PC-3 (cell line): ENCODE data around the gene DYDC2.

Experiments
- EZH2 ChIP-seq: fragments of 300-600 bp; sonication (generic); IDR thresholded peaks from one replicate; pipeline ENCODE4 v1.6.1; 2017; ENCODE audit warnings: antibody characterized with exemption, mild to moderate bottlenecking, low read length; ENCODE audit not compliant: unreplicated experiment
- EZH2phosphoT487 ChIP-seq: fragments of 300-600 bp; sonication (generic); IDR thresholded peaks from 2 replicates; pipeline ENCODE4 v1.6.1; 2018; ENCODE audit warnings: mild to moderate bottlenecking, antibody characterized with exemption, low read length, borderline replicate concordance

DNA sequence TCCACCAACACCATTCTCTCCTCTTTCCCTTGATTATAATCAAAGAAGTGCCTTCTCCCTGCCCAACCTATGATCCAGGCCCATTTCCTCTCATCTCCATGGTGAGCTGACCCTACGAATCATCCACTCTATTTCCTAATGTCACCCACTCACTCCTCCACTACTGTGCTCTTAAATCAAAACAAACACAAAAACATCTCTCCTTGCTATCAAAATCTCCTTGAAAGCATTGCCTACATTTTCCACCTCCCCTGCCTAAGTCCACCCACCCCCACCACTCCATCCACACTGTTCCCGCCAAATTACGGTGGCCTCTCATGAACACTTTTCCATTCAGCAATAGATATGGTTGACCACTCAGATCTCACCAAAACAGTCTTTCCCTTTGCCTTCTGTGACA lies 5.4 kb upstream of the DYDC2 start:
- TF ChIP-seq EZH2 (no peak), EZH2phosphoT487 (no peak)
